ENCODE results near the gene CCDC102B.
"Not testable (repeated sequence)": the region's sequence is repeated elsewhere in the genome, so short reads cannot be mapped to it uniquely, and the experiment has no call there.

Gene CCDC102B

GRCh38 chr18:68830256-68831045 lies 32.6 kb downstream of the CCDC102B start:
- DNase-seq (ENCODE audit: low spot score) = no peak

- DNase-seq (ENCODE audit: low spot score) = no peak
Observed at GRCh38 chr18:68833756-68834155, 35.9 kb downstream of the CCDC102B start.

- no peak for DNase-seq (ENCODE audit: low spot score)
Observed at GRCh38 chr18:68837665-68838451, 40.0 kb downstream of the CCDC102B start.

GRCh38 chr18:68839701-68840100 lies 41.8 kb downstream of the CCDC102B start:
- no peak for DNase-seq (ENCODE audit: low spot score)

GRCh38 chr18:68840554-68841263 lies 42.8 kb downstream of the CCDC102B start:
- peak; percentile 11 for DNase-seq (ENCODE audit: low spot score)

GRCh38 chr18:68841301-68841700 lies 43.4 kb downstream of the CCDC102B start:
- DNase-seq (ENCODE audit: low spot score) = no peak

- DNase-seq (ENCODE audit: low spot score) = no peak
Observed at GRCh38 chr18:68842951-68843350, 45.1 kb downstream of the CCDC102B start.

GRCh38 chr18:68843473-68844089 lies 45.7 kb downstream of the CCDC102B start:
- no peak for DNase-seq (ENCODE audit: low spot score)

GRCh38 chr18:68847219-68847837 lies 49.4 kb downstream of the CCDC102B start:
- DNase-seq (ENCODE audit: low spot score) = peak; percentile 13

GRCh38 chr18:68848242-68848641 lies 50.4 kb downstream of the CCDC102B start:
- no peak for DNase-seq (ENCODE audit: low spot score)

GRCh38 chr18:68854786-68855391 lies 57.0 kb downstream of the CCDC102B start:
- no peak for DNase-seq (ENCODE audit: low spot score)

GRCh38 chr18:68855491-68855890 lies 57.6 kb downstream of the CCDC102B start:
- DNase-seq (ENCODE audit: low spot score) = no peak

GRCh38 chr18:68861365-68861764 lies 63.5 kb downstream of the CCDC102B start:
- no peak for DNase-seq (ENCODE audit: low spot score)

GRCh38 chr18:68865021-68865420 lies 67.1 kb downstream of the CCDC102B start:
- no peak for DNase-seq (ENCODE audit: low spot score)

- no peak for DNase-seq (ENCODE audit: low spot score)
Observed at GRCh38 chr18:68865503-68865902, 67.6 kb downstream of the CCDC102B start.

- no peak for DNase-seq (ENCODE audit: low spot score)
Observed at GRCh38 chr18:68873003-68873402, 75.1 kb downstream of the CCDC102B start.

- no peak for DNase-seq (ENCODE audit: low spot score)
Observed at GRCh38 chr18:68874361-68874760, 76.5 kb downstream of the CCDC102B start.

GRCh38 chr18:68879947-68880346 lies 82.1 kb downstream of the CCDC102B start:
- not testable (repeated sequence) for DNase-seq (ENCODE audit: low spot score)

GRCh38 chr18:68887410-68887809 lies 89.5 kb downstream of the CCDC102B start:
- no peak for DNase-seq (ENCODE audit: low spot score)

- DNase-seq (ENCODE audit: low spot score) = no peak
Observed at GRCh38 chr18:68893354-68893753, 95.5 kb downstream of the CCDC102B start.

- no peak for DNase-seq (ENCODE audit: low spot score)
Observed at GRCh38 chr18:68897286-68897685, 99.4 kb downstream of the CCDC102B start.

Data from SW480 (cell line).